PFSK-1 (cell line): ENCODE results near the gene SASH3.

Source experiments
- POLR2AphosphoS5 ChIP-seq: IDR thresholded peaks from 2 replicates; pipeline ENCODE4 v1.6.1; 2012; ENCODE audit warnings: low read depth, mild to moderate bottlenecking, control low read depth, low read length, moderate library complexity
- REST ChIP-seq, 2 experiments: IDR thresholded peaks; 2 replicates each; pipeline versions ENCODE4 v1.6.1 to v1.8.0; 2011 to 2012; ENCODE audit warnings: low read depth in 2 of 2, low read length in 2 of 2, control low read depth in 1 of 2, inconsistent platforms in 1 of 2, mild to moderate bottlenecking in 1 of 2, moderate library complexity in 1 of 2; ENCODE audit not compliant: insufficient read depth in 1 of 2
- TAF1 ChIP-seq: IDR thresholded peaks from 2 replicates; pipeline ENCODE4 v1.6.1; 2012; ENCODE audit warnings: low read length, control low read depth, borderline replicate concordance; ENCODE audit not compliant: insufficient read depth

- no peak for TF ChIP-seq POLR2AphosphoS5
- no peak for TF ChIP-seq REST (IDR thresholded peaks at IDR 0.05; ENCODE audit: insufficient read depth in 1 of 2, low read depth in 2 of 2, low read length in 2 of 2)
- TF ChIP-seq TAF1 = no peak
Measured at GRCh38 chrX:129802863-129803262, 23.1 kb downstream of the SASH3 start.
